Body of pancreas (tissue), 4 donors: ENCODE data around the gene GDPD5.

Source experiments
- POLR2A ChIP-seq, 3 donors: fragments of 450-650 bp; IDR thresholded peaks; one replicate each; pipeline ENCODE4 v1.6.1; 2016; ENCODE audit warnings: antibody characterized with exemption in 3 of 3, mild to moderate bottlenecking in 2 of 3
- TF ChIP-seq, protein P1 (sequence below), 7 experiments: fragments of 450-650 bp in 4 of 7; fragments of 200-600 bp in 3 of 7; sonication (generic) in 3 of 7; IDR thresholded peaks; one replicate each; pipeline ENCODE4 v1.5.1; 2016 to 2019; ENCODE audit warnings: antibody characterized with exemption in 7 of 7

DNA sequence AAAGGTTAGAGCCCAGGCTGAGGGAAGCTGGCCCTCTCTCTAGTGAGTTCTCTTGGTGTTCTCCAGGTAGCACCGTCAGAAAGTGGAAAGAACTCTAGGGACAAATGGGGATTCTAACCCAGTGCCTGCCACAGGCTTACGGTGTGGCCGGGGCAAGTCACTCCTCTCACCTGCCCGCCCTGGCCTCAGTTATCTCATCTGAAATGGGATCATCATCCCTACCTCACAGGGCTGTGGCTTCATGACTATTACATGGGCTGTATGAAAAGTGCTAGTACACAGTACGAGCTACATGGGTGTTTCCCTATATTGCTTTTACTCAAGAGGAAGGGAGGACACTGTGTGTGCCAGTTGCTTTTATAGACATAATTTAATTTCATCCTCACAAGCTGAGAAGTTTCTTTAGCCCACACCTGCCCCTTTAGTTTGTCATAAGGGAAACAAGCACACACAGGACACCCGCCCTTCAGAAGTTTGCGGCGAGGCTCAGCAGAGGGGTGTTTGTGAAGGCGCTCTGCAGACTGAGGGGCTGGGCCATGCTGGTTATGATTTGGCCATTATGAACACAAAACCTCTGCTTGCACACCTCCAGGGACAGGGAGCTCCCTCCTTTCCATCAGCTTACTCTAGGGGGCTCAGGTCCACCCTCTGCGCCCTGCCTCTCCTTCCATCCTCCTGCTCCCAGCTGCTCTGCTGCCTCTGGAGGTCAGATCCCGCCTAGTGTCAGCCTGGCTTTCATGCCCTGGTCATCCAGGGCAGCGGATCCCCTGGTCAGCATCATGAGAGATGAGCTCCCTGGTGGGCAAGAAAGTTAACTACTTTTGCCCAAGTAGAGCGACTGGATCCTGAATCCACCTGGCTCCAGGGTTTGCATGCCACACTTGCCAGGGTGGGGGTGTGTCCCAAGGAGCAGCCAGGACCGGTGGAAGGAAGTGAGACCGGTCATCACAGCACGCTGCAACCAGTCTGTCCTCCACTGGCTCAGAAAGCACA lies 93.9 kb downstream of the GDPD5 start:
- TF ChIP-seq POLR2A (IDR thresholded peaks at IDR 0.05): no peak
- TF ChIP-seq, protein P1, sequence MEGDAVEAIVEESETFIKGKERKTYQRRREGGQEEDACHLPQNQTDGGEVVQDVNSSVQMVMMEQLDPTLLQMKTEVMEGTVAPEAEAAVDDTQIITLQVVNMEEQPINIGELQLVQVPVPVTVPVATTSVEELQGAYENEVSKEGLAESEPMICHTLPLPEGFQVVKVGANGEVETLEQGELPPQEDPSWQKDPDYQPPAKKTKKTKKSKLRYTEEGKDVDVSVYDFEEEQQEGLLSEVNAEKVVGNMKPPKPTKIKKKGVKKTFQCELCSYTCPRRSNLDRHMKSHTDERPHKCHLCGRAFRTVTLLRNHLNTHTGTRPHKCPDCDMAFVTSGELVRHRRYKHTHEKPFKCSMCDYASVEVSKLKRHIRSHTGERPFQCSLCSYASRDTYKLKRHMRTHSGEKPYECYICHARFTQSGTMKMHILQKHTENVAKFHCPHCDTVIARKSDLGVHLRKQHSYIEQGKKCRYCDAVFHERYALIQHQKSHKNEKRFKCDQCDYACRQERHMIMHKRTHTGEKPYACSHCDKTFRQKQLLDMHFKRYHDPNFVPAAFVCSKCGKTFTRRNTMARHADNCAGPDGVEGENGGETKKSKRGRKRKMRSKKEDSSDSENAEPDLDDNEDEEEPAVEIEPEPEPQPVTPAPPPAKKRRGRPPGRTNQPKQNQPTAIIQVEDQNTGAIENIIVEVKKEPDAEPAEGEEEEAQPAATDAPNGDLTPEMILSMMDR (IDR thresholded peaks at IDR 0.05): no peak
